GM19397 (cell line): ENCODE measurements around the gene SLC45A1.

Source experiments
- ATAC-seq: cut with Tn5 transposase; IDR thresholded peaks from one replicate; pipeline ENCODE4 v1.9.1; 2021; ENCODE audit warnings: mild to moderate bottlenecking, moderate library complexity; ENCODE audit not compliant: unreplicated experiment

Gene SLC45A1

GRCh38 chr1:8311068-8311718, 6.7 kb upstream of the SLC45A1 start:
- ATAC-seq: no peak

GRCh38 chr1:8312235-8313218, 5.4 kb upstream of the SLC45A1 start:
- no peak for ATAC-seq

- ATAC-seq: no peak
These were observed 4.7 kb upstream of the SLC45A1 start for GRCh38 chr1:8313231-8313630.

- no peak for ATAC-seq
These were observed 3.3 kb upstream of the SLC45A1 start for GRCh38 chr1:8314346-8315280.

GRCh38 chr1:8315573-8316475, 2.1 kb upstream of the SLC45A1 start:
- ATAC-seq: no peak

- ATAC-seq: no peak
These were observed 522 bp downstream of the SLC45A1 start for GRCh38 chr1:8318436-8318835.

GRCh38 chr1:8321612-8322011, 3.7 kb downstream of the SLC45A1 start:
- ATAC-seq: no peak

GRCh38 chr1:8323706-8324105, 5.8 kb downstream of the SLC45A1 start:
- ATAC-seq: no peak

GRCh38 chr1:8324176-8324810, 6.4 kb downstream of the SLC45A1 start:
- no peak for ATAC-seq

- no peak for ATAC-seq
These were observed 7.9 kb downstream of the SLC45A1 start for GRCh38 chr1:8325771-8326170.

GRCh38 chr1:8326265-8326664, 8.4 kb downstream of the SLC45A1 start:
- no peak for ATAC-seq

GRCh38 chr1:8328271-8328670, 10.4 kb downstream of the SLC45A1 start:
- no peak for ATAC-seq

GRCh38 chr1:8329439-8329838, 11.5 kb downstream of the SLC45A1 start:
- no peak for ATAC-seq

GRCh38 chr1:8329858-8330257, 11.9 kb downstream of the SLC45A1 start:
- ATAC-seq: no peak

- ATAC-seq: no peak
These were observed 12.6 kb downstream of the SLC45A1 start for GRCh38 chr1:8330271-8331125.

- ATAC-seq: no peak
These were observed 14.9 kb downstream of the SLC45A1 start for GRCh38 chr1:8332806-8333205.

GRCh38 chr1:8333246-8333987, 15.5 kb downstream of the SLC45A1 start:
- ATAC-seq: no peak
